Lower leg skin (tissue), 4 donors: ENCODE results near the gene SLC46A3. TPM values are rescaled to one million over a fixed set of nuclear protein-coding genes. Genes with fewer than 3 reads are reported as not detected.

Source experiments
- DNase-seq, 2 donors: peaks; one replicate each; pipeline ENCODE4 v3.0.0-alpha.2; 2019; ENCODE audit warnings: low spot score in 2 of 2
- H3K4me3 ChIP-seq: fragments of 200-600 bp; sonication (generic); 2 replicates; pipeline ENCODE4 v1.5.1; 2017; ENCODE audit warnings: mild to moderate bottlenecking, low read depth; ENCODE audit not compliant: poor library complexity, severe bottlenecking
- POLR2A ChIP-seq, 2 donors: fragments of 450-650 bp; IDR thresholded peaks; one replicate each; pipeline ENCODE4 v1.6.1; 2016 to 2017; ENCODE audit warnings: antibody characterized with exemption in 2 of 2, mild to moderate bottlenecking in 1 of 2, moderate library complexity in 1 of 2
- WGBS, 2 donors: methylation state at CpG; one replicate each; pipeline ENCODE4 v1.1.5; 2018; 5-methylcytosine and 5-hydroxymethylcytosine counted together
- intact Hi-C: fragments of 100-400 bp; cut with DNase I; formaldehyde crosslinking; loops from one replicate; pipeline ENCODE4 v1.15.0; 2023; ENCODE audit warnings: low total_unique reads
- total RNA-seq, 4 donors: library from RNA; depleted of rRNA; stranded (reverse); fragments of >200 nt; gene quantifications; one replicate each; pipeline ENCODE4 v1.1.0, GENCODE V29; 2016
- TF ChIP-seq, protein P1 (sequence below), 3 donors: fragments of 450-650 bp; IDR thresholded peaks; one replicate each; pipeline ENCODE4 v1.5.1; 2016; ENCODE audit warnings: antibody characterized with exemption in 3 of 3, mild to moderate bottlenecking in 3 of 3, moderate library complexity in 2 of 3

The SLC46A3 gene
- total RNA-seq, 4 donors from 2014 or later, result 5.4 to 16.5 (median 9.3) TPM

DNA sequence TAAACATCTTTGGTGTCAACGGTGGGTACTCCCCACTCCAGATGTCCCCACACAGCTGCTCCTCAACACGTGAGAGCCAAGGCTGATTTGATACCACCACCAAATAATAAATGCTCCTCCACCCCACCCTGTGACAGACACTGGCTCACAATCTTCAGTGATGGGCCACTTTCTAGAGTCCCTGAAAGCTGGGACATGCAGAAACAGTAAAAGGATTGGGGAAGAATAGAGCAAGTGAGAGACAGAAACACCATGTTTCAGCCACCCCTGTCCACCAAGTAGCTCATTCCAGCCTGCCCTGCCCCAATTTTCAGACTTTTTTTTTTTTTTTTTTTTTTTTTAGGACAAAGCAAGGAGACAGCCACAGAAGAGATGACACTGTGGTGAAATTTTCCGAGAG, 1.6 kb downstream of the SLC46A3 start:
- no peak for DNase-seq
- 65 to 85% methylated on average over 3 of the region's 3 CpGs for WGBS, 2 donors
- no peak overlapping the region for H3K4me3 ChIP-seq
- intact Hi-C loops, result no loop called here
- TF ChIP-seq, protein P1, sequence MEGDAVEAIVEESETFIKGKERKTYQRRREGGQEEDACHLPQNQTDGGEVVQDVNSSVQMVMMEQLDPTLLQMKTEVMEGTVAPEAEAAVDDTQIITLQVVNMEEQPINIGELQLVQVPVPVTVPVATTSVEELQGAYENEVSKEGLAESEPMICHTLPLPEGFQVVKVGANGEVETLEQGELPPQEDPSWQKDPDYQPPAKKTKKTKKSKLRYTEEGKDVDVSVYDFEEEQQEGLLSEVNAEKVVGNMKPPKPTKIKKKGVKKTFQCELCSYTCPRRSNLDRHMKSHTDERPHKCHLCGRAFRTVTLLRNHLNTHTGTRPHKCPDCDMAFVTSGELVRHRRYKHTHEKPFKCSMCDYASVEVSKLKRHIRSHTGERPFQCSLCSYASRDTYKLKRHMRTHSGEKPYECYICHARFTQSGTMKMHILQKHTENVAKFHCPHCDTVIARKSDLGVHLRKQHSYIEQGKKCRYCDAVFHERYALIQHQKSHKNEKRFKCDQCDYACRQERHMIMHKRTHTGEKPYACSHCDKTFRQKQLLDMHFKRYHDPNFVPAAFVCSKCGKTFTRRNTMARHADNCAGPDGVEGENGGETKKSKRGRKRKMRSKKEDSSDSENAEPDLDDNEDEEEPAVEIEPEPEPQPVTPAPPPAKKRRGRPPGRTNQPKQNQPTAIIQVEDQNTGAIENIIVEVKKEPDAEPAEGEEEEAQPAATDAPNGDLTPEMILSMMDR (IDR thresholded peaks at IDR 0.05), result no peak
- no peak for TF ChIP-seq POLR2A (IDR thresholded peaks at IDR 0.05)

DNA sequence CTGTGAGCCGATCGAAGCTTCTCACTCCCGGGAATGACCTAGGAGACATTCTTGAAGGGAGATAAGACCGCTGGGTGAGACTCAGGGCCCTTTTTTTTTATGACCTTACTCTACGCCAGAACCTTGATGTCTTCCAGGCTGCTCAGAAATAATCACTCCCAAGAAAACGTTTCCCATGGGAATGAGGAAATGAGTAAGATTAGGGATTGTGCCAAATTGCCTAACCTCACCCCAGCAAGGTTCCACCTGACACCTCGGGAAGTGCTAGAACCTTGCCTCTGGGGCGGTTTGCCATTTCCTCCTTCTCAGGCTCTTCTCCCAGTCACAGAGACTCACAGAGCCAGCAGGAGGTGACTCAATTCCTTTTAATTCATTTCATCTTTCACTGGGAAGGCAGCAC, 2.3 kb downstream of the SLC46A3 start:
- no peak for DNase-seq
- 32 to 38% methylated on average over 8 of the region's 8 CpGs for WGBS, 2 donors
- TF ChIP-seq, protein P1 (IDR thresholded peaks at IDR 0.05), result no peak
- no peak for TF ChIP-seq POLR2A (IDR thresholded peaks at IDR 0.05)
- no peak overlapping the region for H3K4me3 ChIP-seq
- intact Hi-C loops, result no loop called here

DNA sequence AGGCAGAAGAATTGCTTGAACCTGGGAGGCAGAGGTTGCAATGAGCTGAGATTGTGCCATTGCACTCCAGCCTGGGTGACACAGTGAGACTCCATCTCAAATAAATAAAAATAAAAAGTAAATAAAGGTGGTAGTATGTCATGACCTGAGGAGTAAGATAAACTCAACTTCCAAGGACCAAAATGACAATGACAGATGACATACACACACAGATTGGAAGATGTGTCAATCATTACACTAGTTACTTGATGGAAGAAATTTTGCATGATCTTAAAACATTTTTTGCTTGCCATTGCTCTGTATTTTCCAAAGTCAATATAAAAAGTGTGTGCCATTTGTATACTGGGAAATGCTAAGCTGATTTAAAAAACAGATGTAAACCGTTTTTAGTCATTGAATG, 4.1 kb downstream of the SLC46A3 start:
- H3K4me3 ChIP-seq, result no peak overlapping the region
- intact Hi-C loops, result no loop called here
- no peak for DNase-seq
- 79 to 82% methylated on average over 1 of the region's 1 CpG for WGBS, 2 donors
- TF ChIP-seq POLR2A (IDR thresholded peaks at IDR 0.05), result no peak
- TF ChIP-seq, protein P1 (IDR thresholded peaks at IDR 0.05), result no peak

DNA sequence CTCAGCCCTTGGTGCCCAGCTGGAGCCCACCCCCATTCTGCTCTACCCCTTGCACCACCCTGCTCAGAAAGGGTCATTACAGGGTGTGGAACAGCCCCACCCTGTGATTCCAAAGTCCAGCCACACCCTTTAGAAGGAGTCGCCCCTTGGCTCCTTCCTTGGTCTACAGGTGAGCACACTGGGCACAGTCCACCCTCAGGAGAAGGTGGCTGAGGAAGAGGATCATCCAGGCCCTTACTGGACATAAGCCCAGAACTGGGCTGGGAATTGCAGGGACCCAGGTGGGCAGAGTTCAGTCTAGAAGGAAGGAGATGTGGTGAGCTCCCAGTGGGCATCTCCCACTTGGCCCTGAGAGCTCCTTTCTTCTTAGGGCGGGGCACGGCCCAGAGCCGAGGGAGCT, 8.6 kb downstream of the SLC46A3 start:
- TF ChIP-seq, protein P1 (IDR thresholded peaks at IDR 0.05), result no peak
- TF ChIP-seq POLR2A (IDR thresholded peaks at IDR 0.05), result no peak
- 80 to 86% methylated on average over 3 to 4 of the region's 4 CpGs for WGBS, 2 donors
- intact Hi-C loops, result no loop called here
- no peak overlapping the region for H3K4me3 ChIP-seq
- DNase-seq, result no peak

GRCh38 chr13:28707629-28708427, 10.9 kb downstream of the SLC46A3 start:
- TF ChIP-seq POLR2A (IDR thresholded peaks at IDR 0.05), result no peak
- TF ChIP-seq, protein P1 (IDR thresholded peaks at IDR 0.05), result no peak

More at GRCh38 chr13:28707629-28708427, 10.9 kb downstream of the SLC46A3 start:
- intact Hi-C loops, result no loop called here
- H3K4me3 ChIP-seq, result no peak overlapping the region
- DNase-seq, result no peak
- WGBS, 2 donors, result 64 to 72% methylated on average over 5 of the region's 5 CpGs
